Keratinocyte (primary cell): Measurements from ENCODE around the gene KCNK10. TPM values are rescaled to one million over a fixed set of nuclear protein-coding genes. Genes with fewer than 3 reads are reported as not detected.

Experiments used
- DNase-seq: peaks from one replicate; pipeline ENCODE4 v3.0.0-alpha.2; 2011; ENCODE audit warnings: low read depth, missing footprints, low spot score
- FAIRE-seq: peaks from 2 replicates; lab custom pipeline; 2011; peaks lifted over from hg19 to GRCh38; lab: Jason Lieb, UNC
- H2AFZ ChIP-seq: 2 replicates; pipeline ENCODE4 v1.6.0; 2012; ENCODE audit warnings: low read length, control low read depth, inconsistent platforms; ENCODE audit not compliant: control insufficient read depth
- H3K27ac ChIP-seq: 2 replicates; pipeline ENCODE4 v1.5.1; 2011; ENCODE audit warnings: low read length; ENCODE audit not compliant: control insufficient read depth, insufficient read depth
- H3K27me3 ChIP-seq: 3 replicates; pipeline ENCODE4 v1.6.0; 2011; ENCODE audit warnings: low read length; ENCODE audit not compliant: control insufficient read depth, insufficient read depth; ENCODE audit errors: extremely low read depth
- H3K36me3 ChIP-seq, 2 experiments: 2 replicates in 1 of 2; 3 replicates in 1 of 2; pipeline ENCODE4 v1.5.1; 2011; ENCODE audit warnings: low read length in 2 of 2, mild to moderate bottlenecking in 1 of 2; ENCODE audit not compliant: control insufficient read depth in 2 of 2, insufficient read depth in 2 of 2; ENCODE audit errors: extremely low read depth in 1 of 2
- H3K4me1 ChIP-seq: 3 replicates; pipeline ENCODE4 v1.5.1; 2011; ENCODE audit warnings: low read length; ENCODE audit not compliant: control insufficient read depth, insufficient read depth; ENCODE audit errors: extremely low read depth
- H3K4me2 ChIP-seq: 3 replicates; pipeline ENCODE4 v1.6.0; 2011; ENCODE audit warnings: low read depth, low read length; ENCODE audit not compliant: control insufficient read depth, insufficient read depth; ENCODE audit errors: extremely low read depth
- H3K4me3 ChIP-seq, 3 experiments: fragments of 200-600 bp in 1 of 3; sonication (generic) in 1 of 3; 2 replicates in 2 of 3; 3 replicates in 1 of 3; pipeline ENCODE4 v1.5.1; 2011 to 2016; ENCODE audit warnings: low read length in 3 of 3, mild to moderate bottlenecking in 3 of 3, control low read depth in 2 of 3, inconsistent platforms in 1 of 3, low read depth in 1 of 3, mixed read lengths in 1 of 3, mixed run types in 1 of 3, moderate library complexity in 1 of 3; ENCODE audit not compliant: control insufficient read depth in 2 of 3, insufficient read depth in 2 of 3; ENCODE audit errors: extremely low read depth in 1 of 3
- H3K79me2 ChIP-seq: 2 replicates; pipeline ENCODE4 v1.6.0; 2012; ENCODE audit warnings: low read length; ENCODE audit not compliant: control insufficient read depth, insufficient read depth
- H3K9ac ChIP-seq: 3 replicates; pipeline ENCODE4 v1.6.0; 2011; ENCODE audit warnings: low read length; ENCODE audit not compliant: control insufficient read depth, insufficient read depth; ENCODE audit errors: extremely low read depth
- H3K9me1 ChIP-seq: 3 replicates; pipeline ENCODE4 v1.6.0; 2011; ENCODE audit warnings: low read length; ENCODE audit not compliant: control insufficient read depth, insufficient read depth; ENCODE audit errors: extremely low read depth
- H3K9me3 ChIP-seq: 2 replicates; pipeline ENCODE4 v1.5.1; 2012; ENCODE audit warnings: low read depth, low read length; ENCODE audit not compliant: control insufficient read depth
- H4K20me1 ChIP-seq: 3 replicates; pipeline ENCODE4 v1.6.0; 2011; ENCODE audit warnings: low read length; ENCODE audit not compliant: control insufficient read depth, insufficient read depth; ENCODE audit errors: extremely low read depth
- EZH2 ChIP-seq: IDR thresholded peaks from one replicate; pipeline ENCODE4 v1.6.1; 2012; ENCODE audit warnings: inconsistent platforms, mild to moderate bottlenecking, low read length, moderate library complexity
- dilution Hi-C: fragments of 300-500 bp; cut with MboI; formaldehyde crosslinking; loops from one replicate; pipeline ENCODE4 v1.7.0; 2020; ENCODE audit warnings: low sequenced_read_pairs; ENCODE audit not compliant: extremely low pct_ligation_motif_present
- polyA plus RNA-seq, 5 experiments: library from polyadenylated mRNA; depleted of rRNA in 3 of 5; stranded (reverse) in 3 of 5; stranded (forward) in 1 of 5; unstranded in 1 of 5; fragments of >200 nt; gene quantifications; 1 replicate in 1 of 5; 2 replicates in 3 of 5; 3 replicates in 1 of 5; pipeline versions ENCODE4 v1.2.1 to v1.2.3, GENCODE V29; 2011 to 2012; ENCODE audit warnings: missing spikeins in 2 of 5, low read depth in 1 of 5, low replicate concordance in 1 of 5
- TF ChIP-seq, protein P1 (sequence below), 3 experiments: IDR thresholded peaks in 1 of 3; conservative IDR thresholded peaks in 1 of 3; optimal IDR thresholded peaks in 1 of 3; 2 replicates in 2 of 3; 3 replicates in 1 of 3; pipeline versions ENCODE3 to v1.5.1; 2011; ENCODE audit warnings: low read length in 3 of 3, mild to moderate bottlenecking in 3 of 3, moderate library complexity in 2 of 3, control low read depth in 1 of 3, inconsistent platforms in 1 of 3; ENCODE audit not compliant: insufficient read depth in 2 of 3; ENCODE audit errors: extremely low read depth in 1 of 3

The KCNK10 gene
- polyA plus RNA-seq, 1 donor (not counting 4 experiments of a cell fraction or from before 2014, with no cell fraction given), result 0.79 TPM

DNA sequence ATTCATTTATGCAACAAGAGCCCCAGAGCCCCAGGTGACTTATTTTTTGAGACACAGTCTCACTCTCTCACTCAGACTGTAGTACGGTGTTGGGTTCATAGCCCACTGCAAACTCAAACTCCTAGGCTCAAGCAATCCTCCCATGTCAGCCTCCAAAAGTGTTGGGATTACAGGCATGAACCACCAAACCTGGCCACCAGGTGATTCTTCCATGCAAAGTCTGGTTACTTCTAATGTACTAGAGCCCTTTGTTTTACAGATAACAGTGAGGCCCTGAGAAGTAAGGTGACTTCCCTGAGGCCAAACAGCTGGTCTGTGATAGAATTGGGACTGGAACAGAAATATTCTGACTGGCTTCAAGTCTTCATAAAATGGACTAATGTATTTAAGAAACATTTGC, 10.0 kb upstream of the KCNK10 start:
- no peak overlapping the region for H3K9ac ChIP-seq
- dilution Hi-C loops, result no loop called here
- no peaks in the 10 kb centered on the region for H3K9me3 ChIP-seq
- H3K9me1 ChIP-seq, result no peaks in the 10 kb centered on the region
- H2AFZ ChIP-seq, result no peak overlapping the region
- no peak overlapping the region for H3K4me3 ChIP-seq
- no peaks in the 10 kb centered on the region for H3K27me3 ChIP-seq
- H3K4me1 ChIP-seq, result no peaks in the 10 kb centered on the region
- no peaks in the 10 kb centered on the region for H3K36me3 ChIP-seq
- no peak overlapping the region for H3K4me2 ChIP-seq
- H4K20me1 ChIP-seq, result no peaks in the 10 kb centered on the region
- no peak for DNase-seq
- H3K27ac ChIP-seq, result no peak overlapping the region
- no peaks in the 10 kb centered on the region for H3K79me2 ChIP-seq
- FAIRE-seq, result no peak
- TF ChIP-seq, protein P1, sequence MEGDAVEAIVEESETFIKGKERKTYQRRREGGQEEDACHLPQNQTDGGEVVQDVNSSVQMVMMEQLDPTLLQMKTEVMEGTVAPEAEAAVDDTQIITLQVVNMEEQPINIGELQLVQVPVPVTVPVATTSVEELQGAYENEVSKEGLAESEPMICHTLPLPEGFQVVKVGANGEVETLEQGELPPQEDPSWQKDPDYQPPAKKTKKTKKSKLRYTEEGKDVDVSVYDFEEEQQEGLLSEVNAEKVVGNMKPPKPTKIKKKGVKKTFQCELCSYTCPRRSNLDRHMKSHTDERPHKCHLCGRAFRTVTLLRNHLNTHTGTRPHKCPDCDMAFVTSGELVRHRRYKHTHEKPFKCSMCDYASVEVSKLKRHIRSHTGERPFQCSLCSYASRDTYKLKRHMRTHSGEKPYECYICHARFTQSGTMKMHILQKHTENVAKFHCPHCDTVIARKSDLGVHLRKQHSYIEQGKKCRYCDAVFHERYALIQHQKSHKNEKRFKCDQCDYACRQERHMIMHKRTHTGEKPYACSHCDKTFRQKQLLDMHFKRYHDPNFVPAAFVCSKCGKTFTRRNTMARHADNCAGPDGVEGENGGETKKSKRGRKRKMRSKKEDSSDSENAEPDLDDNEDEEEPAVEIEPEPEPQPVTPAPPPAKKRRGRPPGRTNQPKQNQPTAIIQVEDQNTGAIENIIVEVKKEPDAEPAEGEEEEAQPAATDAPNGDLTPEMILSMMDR (optimal IDR thresholded peaks at IDR 0.05 in 1 of 3, IDR thresholded peaks at IDR 0.05 in 1 of 3, conservative IDR thresholded peaks at IDR 0.05 in 1 of 3; ENCODE audit: extremely low read depth in 1 of 3, insufficient read depth in 2 of 3, low read length in 3 of 3), result no peak
- no peak for TF ChIP-seq EZH2

DNA sequence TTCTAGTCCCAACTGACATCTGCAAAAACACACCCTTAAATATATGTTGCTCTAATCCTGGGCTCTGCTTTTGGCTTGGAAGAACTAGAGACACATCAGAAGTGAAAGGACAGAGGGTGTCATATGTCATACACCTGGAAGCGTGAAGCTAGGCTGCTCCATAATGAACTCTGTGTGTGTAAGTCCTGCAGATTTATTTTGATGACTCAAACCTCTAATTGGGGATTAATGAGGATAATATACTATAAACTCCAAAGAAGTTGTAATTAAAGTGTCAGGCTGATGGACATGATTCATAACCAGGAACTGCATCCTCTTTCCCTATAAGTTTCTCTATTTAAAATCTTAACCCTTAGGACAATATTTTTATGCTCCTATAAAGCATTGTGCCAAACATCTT, 4.4 kb upstream of the KCNK10 start:
- H3K9ac ChIP-seq, result no peak overlapping the region
- H4K20me1 ChIP-seq, result no peaks in the 10 kb centered on the region
- H3K4me3 ChIP-seq, result no peak overlapping the region
- TF ChIP-seq, protein P1 (optimal IDR thresholded peaks at IDR 0.05 in 1 of 3, IDR thresholded peaks at IDR 0.05 in 1 of 3, conservative IDR thresholded peaks at IDR 0.05 in 1 of 3; ENCODE audit: extremely low read depth in 1 of 3, insufficient read depth in 2 of 3, low read length in 3 of 3), result no peak
- no peak for TF ChIP-seq EZH2
- FAIRE-seq (no peak), DNase-seq (no peak)
- no peaks in the 10 kb centered on the region for H3K79me2 ChIP-seq
- no peaks in the 10 kb centered on the region for H3K9me1 ChIP-seq
- no peaks in the 10 kb centered on the region for H3K9me3 ChIP-seq
- no peak overlapping the region for H3K27ac ChIP-seq
- no peaks in the 10 kb centered on the region for H3K36me3 ChIP-seq
- H2AFZ ChIP-seq, result no peak overlapping the region
- no peaks in the 10 kb centered on the region for H3K4me1 ChIP-seq
- H3K27me3 ChIP-seq, result peaks cover 47% of the 10 kb centered on the region
- dilution Hi-C loops, result no loop called here
- no peak overlapping the region for H3K4me2 ChIP-seq
